Coronary artery (tissue), 2 donors: Measurements from ENCODE around the gene XBP1.
A peak's percentile ranks its signal among the peaks of the same experiment; 100 is the strongest.

ENCODE experiments used
- DNase-seq: peaks from one replicate; pipeline ENCODE4 v3.0.0-alpha.2; 2017; ENCODE audit warnings: low spot score
- H3K27ac ChIP-seq, 2 donors: fragments of 200-600 bp; sonication (generic); one replicate each; pipeline ENCODE4 v1.5.1; 2016 to 2019
- H3K4me3 ChIP-seq: fragments of 200-600 bp; sonication (generic); 2 replicates; pipeline ENCODE4 v1.5.1; 2016; ENCODE audit warnings: mild to moderate bottlenecking, moderate library complexity
- CTCF ChIP-seq: fragments of 200-600 bp; sonication (generic); IDR thresholded peaks from one replicate; pipeline ENCODE4 v1.5.1; 2019; ENCODE audit warnings: antibody characterized with exemption

The XBP1 gene

GRCh38 chr22:28774378-28774777, 26.0 kb downstream of the XBP1 start:
- DNase-seq, result no peak
- TF ChIP-seq CTCF, result no peak
- no peak overlapping the region for H3K27ac ChIP-seq
- H3K4me3 ChIP-seq, result no peak overlapping the region

- no peak for DNase-seq
- H3K4me3 ChIP-seq, result peak overlapping the region; percentile 94
- H3K27ac ChIP-seq, result peak overlapping the region; percentile 99 to 100
- no peak for TF ChIP-seq CTCF
These were observed 26.9 kb downstream of the XBP1 start for GRCh38 chr22:28773461-28773867.

GRCh38 chr22:28772633-28773460, 27.5 kb downstream of the XBP1 start, which contains the start of gene CCDC117:
CCDC117 (plus strand) TSS chr22:28772695; CDS start chr22:28772850, 155 bp downstream.
- peak within 1 kb of the TSS; percentile 99 to 100 for H3K27ac ChIP-seq
- peak within 1 kb of the TSS; percentile 94 for H3K4me3 ChIP-seq
- TF ChIP-seq CTCF, result no peak
- peak; percentile 93 for DNase-seq

- no peak for DNase-seq
- H3K27ac ChIP-seq, result no peak overlapping the region
- no peak overlapping the region for H3K4me3 ChIP-seq
- no peak for TF ChIP-seq CTCF
These were observed 29.1 kb downstream of the XBP1 start for GRCh38 chr22:28771195-28771791.

- TF ChIP-seq CTCF, result no peak
- Histone ChIP-seq H3K4me3 (no peak overlapping the region), H3K27ac (no peak overlapping the region)
- no peak for DNase-seq
These were observed 30.8 kb downstream of the XBP1 start for GRCh38 chr22:28769394-28770085.

- no peak for TF ChIP-seq CTCF
- no peak overlapping the region for H3K4me3 ChIP-seq
- H3K27ac ChIP-seq, result no peak overlapping the region
- DNase-seq, result no peak
These were observed 31.5 kb downstream of the XBP1 start for GRCh38 chr22:28768701-28769393.
